ENCODE measurements around the gene TESMIN.

DNA sequence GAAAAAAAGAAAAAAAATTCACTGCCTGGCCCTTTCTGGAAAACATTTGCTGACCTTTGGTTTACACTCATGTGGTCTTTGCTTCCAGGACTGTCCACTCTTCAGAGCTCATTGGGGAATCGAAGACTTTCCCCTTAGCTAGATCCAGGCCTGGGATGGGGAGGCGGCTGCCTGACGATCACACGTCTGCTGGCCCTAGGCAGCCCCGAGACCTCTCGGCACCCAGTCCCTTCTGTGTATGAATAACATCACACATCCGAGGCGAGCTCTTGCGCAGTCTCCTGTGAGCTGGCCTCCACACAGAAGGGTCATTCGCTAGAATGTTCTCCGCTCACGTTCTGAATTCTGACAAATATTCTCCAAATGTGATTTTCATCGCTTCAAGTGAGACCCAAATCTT, 92.7 kb downstream of the TESMIN start:
- TF ChIP-seq, protein P1, sequence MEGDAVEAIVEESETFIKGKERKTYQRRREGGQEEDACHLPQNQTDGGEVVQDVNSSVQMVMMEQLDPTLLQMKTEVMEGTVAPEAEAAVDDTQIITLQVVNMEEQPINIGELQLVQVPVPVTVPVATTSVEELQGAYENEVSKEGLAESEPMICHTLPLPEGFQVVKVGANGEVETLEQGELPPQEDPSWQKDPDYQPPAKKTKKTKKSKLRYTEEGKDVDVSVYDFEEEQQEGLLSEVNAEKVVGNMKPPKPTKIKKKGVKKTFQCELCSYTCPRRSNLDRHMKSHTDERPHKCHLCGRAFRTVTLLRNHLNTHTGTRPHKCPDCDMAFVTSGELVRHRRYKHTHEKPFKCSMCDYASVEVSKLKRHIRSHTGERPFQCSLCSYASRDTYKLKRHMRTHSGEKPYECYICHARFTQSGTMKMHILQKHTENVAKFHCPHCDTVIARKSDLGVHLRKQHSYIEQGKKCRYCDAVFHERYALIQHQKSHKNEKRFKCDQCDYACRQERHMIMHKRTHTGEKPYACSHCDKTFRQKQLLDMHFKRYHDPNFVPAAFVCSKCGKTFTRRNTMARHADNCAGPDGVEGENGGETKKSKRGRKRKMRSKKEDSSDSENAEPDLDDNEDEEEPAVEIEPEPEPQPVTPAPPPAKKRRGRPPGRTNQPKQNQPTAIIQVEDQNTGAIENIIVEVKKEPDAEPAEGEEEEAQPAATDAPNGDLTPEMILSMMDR (IDR thresholded peaks at IDR 0.05 in 4 of 5, conservative IDR thresholded peaks at IDR 0.05 in 1 of 5), result no peak
- no peak for TF ChIP-seq POLR2A (IDR thresholded peaks at IDR 0.05)
